Calu3 (cell line): ENCODE data around the gene LDLRAD4. TPM values are rescaled to one million over a fixed set of nuclear protein-coding genes. Genes with fewer than 3 reads are reported as not detected.
"Not testable (repeated sequence)": the region's sequence is repeated elsewhere in the genome, so short reads cannot be mapped to it uniquely, and the experiment has no call there.

Experiments used
- BruUV-seq: library from RNA; stranded (reverse); fragments of 400-500 nt; replicated peaks from 2 replicates; lab custom pipeline; 2021; lab: Mats Ljungman, UMichigan
- CTCF ChIA-PET: fragments of 300-600 bp; sonication (Branson Sonifier 250); formaldehyde crosslinking; loops from one replicate; lab custom pipeline; 2022; ENCODE audit warnings: antibody characterized with exemption; lab: Charles Lee
- DNase-seq: peaks from one replicate; pipeline ENCODE4 v3.0.0; 2022
- H3K27ac Mint-ChIP-seq: one replicate; pipeline ENCODE4 v1.8.0; 2022; ENCODE audit warnings: mixed read lengths; ENCODE audit not compliant: unreplicated experiment
- H3K27me3 Mint-ChIP-seq: one replicate; pipeline ENCODE4 v1.8.0; 2022; ENCODE audit warnings: mixed read lengths; ENCODE audit not compliant: unreplicated experiment
- H3K36me3 Mint-ChIP-seq: one replicate; pipeline ENCODE4 v1.8.0; 2022; ENCODE audit warnings: mild to moderate bottlenecking, moderate library complexity, mixed read lengths; ENCODE audit not compliant: insufficient read depth, unreplicated experiment
- H3K4me1 Mint-ChIP-seq: one replicate; pipeline ENCODE4 v1.8.0; 2022; ENCODE audit warnings: mild to moderate bottlenecking, low read depth, mixed read lengths; ENCODE audit not compliant: unreplicated experiment
- H3K4me3 Mint-ChIP-seq: one replicate; pipeline ENCODE4 v1.8.0; 2022; ENCODE audit warnings: mild to moderate bottlenecking, low read depth, moderate library complexity, mixed read lengths; ENCODE audit not compliant: unreplicated experiment
- H3K9me3 Mint-ChIP-seq: one replicate; pipeline ENCODE4 v1.8.0; 2022; ENCODE audit warnings: low read depth, mixed read lengths; ENCODE audit not compliant: unreplicated experiment
- CTCF ChIP-seq: fragments of 200-600 bp; IDR thresholded peaks from one replicate; pipeline ENCODE4 v1.8.0; 2022; ENCODE audit warnings: antibody characterized with exemption; ENCODE audit not compliant: unreplicated experiment
- intact Hi-C: fragments of 100-400 bp; cut with micrococcal nuclease; formaldehyde crosslinking; loops from one replicate; pipeline ENCODE4 v1.10.0; 2022; ENCODE audit not compliant: unreplicated experiment
- total RNA-seq: library from RNA; stranded (reverse); gene quantifications from 2 replicates; pipeline ENCODE4 v1.2.3, GENCODE V29; 2022

LDLRAD4 gene
- total RNA-seq, 1 experiment from 2014 or later = 0.50 TPM

- peak; percentile 14 for TF ChIP-seq CTCF
- intact Hi-C loops = no loop called here
- no peaks in the 10 kb centered on the region for H3K4me1 Mint-ChIP-seq
- H3K27ac Mint-ChIP-seq = no peak overlapping the region
- peaks cover 9% of the 10 kb centered on the region for H3K36me3 Mint-ChIP-seq
- DNase-seq = no peak
- peaks cover 5% of the 10 kb centered on the region for H3K9me3 Mint-ChIP-seq
- H3K4me3 Mint-ChIP-seq = no peak overlapping the region
- CTCF ChIA-PET = no interaction called here
- H3K27me3 Mint-ChIP-seq = no peaks in the 10 kb centered on the region
- no TSS peak for BruUV-seq
Measured at GRCh38 chr18:13680612-13681011, 462.1 kb downstream of the LDLRAD4 start.

GRCh38 chr18:13681701-13682100 is 463.1 kb downstream of the LDLRAD4 start:
- BruUV-seq = no TSS peak
- CTCF ChIA-PET = interaction anchor here (0.6 kb wide), 1 partner anchor 1228 kb away, joined by 4 read pairs; no protein-coding TSS in a partner anchor
- Mint-ChIP-seq H3K27me3 (no peaks in the 10 kb centered on the region), H3K4me1 (no peaks in the 10 kb centered on the region), H3K4me3 (no peak overlapping the region), H3K27ac (no peak overlapping the region), H3K9me3 (peaks cover 2% of the 10 kb centered on the region), H3K36me3 (peaks cover 5% of the 10 kb centered on the region)
- DNase-seq = no peak
- no peak for TF ChIP-seq CTCF
- intact Hi-C loops = no loop called here

- peaks cover 2% of the 10 kb centered on the region for H3K9me3 Mint-ChIP-seq
- H3K4me3 Mint-ChIP-seq = no peak overlapping the region
- H3K27ac Mint-ChIP-seq = no peak overlapping the region
- no peaks in the 10 kb centered on the region for H3K4me1 Mint-ChIP-seq
- H3K36me3 Mint-ChIP-seq = no peaks in the 10 kb centered on the region
- DNase-seq = no peak
- no peak for TF ChIP-seq CTCF
- intact Hi-C loops = no loop called here
- H3K27me3 Mint-ChIP-seq = no peaks in the 10 kb centered on the region
- no TSS peak for BruUV-seq
- CTCF ChIA-PET = no interaction called here
Measured at GRCh38 chr18:13684546-13684945, 466.0 kb downstream of the LDLRAD4 start.

GRCh38 chr18:13688191-13689136 is 469.9 kb downstream of the LDLRAD4 start:
- TF ChIP-seq CTCF = no peak
- H3K4me3 Mint-ChIP-seq = no peak overlapping the region
- intact Hi-C loops = no loop called here
- H3K9me3 Mint-ChIP-seq = peaks cover 12% of the 10 kb centered on the region
- CTCF ChIA-PET = no interaction called here
- H3K27me3 Mint-ChIP-seq = no peaks in the 10 kb centered on the region
- no peak for DNase-seq
- BruUV-seq = no TSS peak
- no peak overlapping the region for H3K27ac Mint-ChIP-seq
- no peaks in the 10 kb centered on the region for H3K4me1 Mint-ChIP-seq
- H3K36me3 Mint-ChIP-seq = no peaks in the 10 kb centered on the region

GRCh38 chr18:13690060-13690459 is 471.5 kb downstream of the LDLRAD4 start:
- BruUV-seq, CTCF ChIA-PET, H3K36me3 Mint-ChIP-seq: not testable (repeated sequence)

GRCh38 chr18:13695337-13695736 is 476.8 kb downstream of the LDLRAD4 start:
- intact Hi-C loops, H3K27me3 Mint-ChIP-seq, BruUV-seq, H3K27ac Mint-ChIP-seq, DNase-seq, H3K4me1 Mint-ChIP-seq, H3K36me3 Mint-ChIP-seq, CTCF ChIA-PET, H3K4me3 Mint-ChIP-seq: not testable (repeated sequence)
- H3K9me3 Mint-ChIP-seq = peaks cover 17% of the 10 kb centered on the region

More at GRCh38 chr18:13690060-13690459, 471.5 kb downstream of the LDLRAD4 start:
- H3K4me1 Mint-ChIP-seq, intact Hi-C loops, H3K4me3 Mint-ChIP-seq, DNase-seq, H3K27me3 Mint-ChIP-seq, H3K27ac Mint-ChIP-seq: not testable (repeated sequence)
- H3K9me3 Mint-ChIP-seq = peaks cover 10% of the 10 kb centered on the region
